Nucleus accumbens (tissue), 56 donors: ENCODE results near the gene ZSCAN32.

ENCODE experiments used
- DNase-seq, 56 donors: peaks; one replicate each; lab custom pipeline; 2025; lab: John Stamatoyannopoulos, UW

ZSCAN32 gene

DNA sequence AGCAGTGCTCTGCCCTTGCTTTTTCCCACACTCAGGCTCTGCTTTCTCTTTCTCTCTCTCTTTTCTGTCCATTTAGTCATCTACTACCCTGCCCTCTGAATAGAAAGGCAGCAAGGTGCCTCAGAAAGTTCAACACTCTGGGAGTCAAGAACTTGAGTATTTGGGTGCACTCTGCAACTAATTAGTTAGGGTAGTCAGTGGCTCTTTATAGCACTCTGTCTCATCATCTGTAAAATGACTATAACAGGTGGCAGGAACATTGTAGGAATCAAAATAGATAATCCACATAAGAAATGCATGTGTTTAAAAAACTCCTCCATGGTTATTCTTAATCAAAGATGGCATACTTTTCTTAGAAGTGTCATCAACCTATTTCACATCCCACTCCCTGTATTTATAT, 37.9 kb downstream of the ZSCAN32 start:
- no peak for DNase-seq

DNA sequence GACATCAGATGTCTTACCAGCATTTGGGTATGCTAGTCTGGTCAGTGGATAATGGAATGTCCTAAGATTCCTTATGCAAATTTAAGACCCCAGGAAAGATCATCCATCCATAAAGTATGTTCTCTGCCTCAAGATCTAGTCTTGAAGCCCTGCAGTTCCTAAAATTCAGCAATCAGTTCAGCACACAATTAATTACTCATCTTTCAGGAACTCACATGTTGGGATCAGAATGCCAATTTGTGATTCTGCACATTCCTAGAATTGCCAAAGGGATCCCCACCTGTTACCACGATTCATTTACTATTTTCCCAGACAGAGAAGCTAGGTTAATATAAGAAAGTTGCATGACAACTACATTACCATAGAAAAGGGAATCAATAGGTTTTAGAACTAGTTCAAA, 41.9 kb downstream of the ZSCAN32 start:
- DNase-seq: no peak

DNA sequence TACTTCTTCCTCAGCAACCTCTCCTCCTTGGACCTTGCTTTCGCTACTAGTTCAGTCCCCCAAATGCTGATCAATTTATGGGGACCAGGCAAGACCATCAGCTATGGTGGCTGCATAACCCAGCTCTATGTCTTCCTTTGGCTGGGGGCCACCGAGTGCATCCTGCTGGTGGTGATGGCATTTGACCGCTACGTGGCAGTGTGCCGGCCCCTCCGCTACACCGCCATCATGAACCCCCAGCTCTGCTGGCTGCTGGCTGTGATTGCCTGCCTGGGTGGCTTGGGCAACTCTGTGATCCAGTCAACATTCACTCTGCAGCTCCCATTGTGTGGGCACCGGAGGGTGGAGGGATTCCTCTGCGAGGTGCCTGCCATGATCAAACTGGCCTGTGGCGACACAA, 44.7 kb downstream of the ZSCAN32 start:
- DNase-seq: no peak

DNA sequence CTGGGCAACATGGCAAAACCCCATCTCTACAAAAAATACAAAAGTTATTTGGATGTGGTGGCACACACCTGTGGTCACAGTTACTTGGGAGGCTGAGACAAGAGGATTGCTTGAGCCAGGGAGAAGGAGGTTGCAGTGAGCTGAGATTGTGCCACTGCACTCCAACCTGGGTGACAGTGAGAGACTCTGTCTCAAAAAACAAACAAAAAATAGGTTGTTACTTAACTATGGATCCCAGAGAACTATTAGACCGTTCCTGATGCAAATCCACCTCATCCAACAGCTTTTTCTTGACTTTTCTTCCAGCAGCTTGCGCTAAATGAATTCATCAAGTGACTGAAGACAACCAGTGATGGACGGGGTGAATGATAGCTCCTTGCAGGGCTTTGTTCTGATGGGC, 45.2 kb downstream of the ZSCAN32 start, which contains the start of gene OR2C1:
OR2C1 (plus strand) TSS at position 301 of the 400 bp plus-strand sequence; CDS start at position 353, 52 bp downstream.
- no peak for DNase-seq

DNA sequence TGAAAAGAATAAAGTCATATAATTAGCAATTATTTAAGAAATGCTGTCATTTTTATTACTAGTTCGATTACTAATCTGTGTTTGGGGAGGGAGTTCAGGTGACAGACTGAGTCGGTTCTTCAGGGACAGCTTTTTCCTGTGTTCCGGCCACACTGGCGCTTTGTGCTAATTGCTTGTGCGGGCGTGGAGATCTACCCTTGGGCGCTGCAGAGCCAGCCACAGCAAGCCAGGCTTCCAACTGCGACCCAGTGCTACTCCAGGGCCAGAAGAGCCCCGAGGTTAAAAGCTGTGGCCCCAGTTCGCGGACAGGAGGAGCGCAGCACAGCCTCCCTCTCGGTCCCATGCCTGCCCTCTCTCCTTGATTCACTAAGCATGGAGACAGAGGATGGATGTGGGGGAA, 51.6 kb downstream of the ZSCAN32 start:
- no peak for DNase-seq

DNA sequence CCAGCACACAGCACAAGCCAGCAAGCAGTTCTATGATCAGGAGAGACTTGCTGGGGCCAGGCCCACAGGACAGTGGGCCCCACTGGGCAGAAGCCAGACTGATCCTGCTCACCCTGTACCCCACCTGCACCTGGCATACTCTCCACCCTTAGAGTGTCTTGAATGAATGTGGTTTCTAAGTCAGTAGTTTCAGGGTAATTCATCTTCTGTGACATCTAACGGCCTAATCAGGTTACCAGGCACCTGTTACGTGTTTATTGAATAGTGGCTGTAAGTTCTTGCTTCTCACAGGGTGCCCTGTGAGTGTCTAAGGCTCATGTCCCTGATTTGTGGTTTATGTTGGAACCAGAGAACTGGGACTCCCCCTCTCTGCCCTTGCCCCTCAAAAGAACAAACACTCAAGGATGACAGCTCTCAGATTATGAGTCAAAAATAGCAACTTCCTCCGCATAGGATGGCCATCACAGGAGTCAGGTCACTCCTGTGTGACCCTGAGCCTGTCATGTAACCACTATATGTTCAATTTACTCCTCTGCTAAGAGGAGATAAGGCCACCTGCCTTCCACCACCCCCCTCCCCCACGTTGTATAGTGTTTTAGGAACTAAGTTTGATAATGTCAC, 52.1 kb downstream of the ZSCAN32 start:
- DNase-seq: no peak

DNA sequence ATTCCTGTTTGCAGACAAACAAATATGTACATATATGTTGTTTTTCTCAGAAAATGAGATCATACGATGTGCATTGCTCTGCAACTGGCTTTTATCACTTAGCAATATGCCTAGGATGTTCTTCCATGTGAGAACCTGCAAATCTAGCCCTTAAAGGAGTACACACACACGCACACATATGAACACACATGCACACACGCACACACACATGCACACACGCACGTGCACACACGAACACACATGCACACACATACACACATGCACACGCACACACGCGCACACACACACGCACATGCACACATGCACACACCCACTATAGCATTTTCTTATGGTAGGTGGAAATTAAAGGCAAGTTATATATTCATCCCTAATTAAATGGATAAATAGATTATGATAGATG, 53.2 kb downstream of the ZSCAN32 start:
- DNase-seq: no peak

DNA sequence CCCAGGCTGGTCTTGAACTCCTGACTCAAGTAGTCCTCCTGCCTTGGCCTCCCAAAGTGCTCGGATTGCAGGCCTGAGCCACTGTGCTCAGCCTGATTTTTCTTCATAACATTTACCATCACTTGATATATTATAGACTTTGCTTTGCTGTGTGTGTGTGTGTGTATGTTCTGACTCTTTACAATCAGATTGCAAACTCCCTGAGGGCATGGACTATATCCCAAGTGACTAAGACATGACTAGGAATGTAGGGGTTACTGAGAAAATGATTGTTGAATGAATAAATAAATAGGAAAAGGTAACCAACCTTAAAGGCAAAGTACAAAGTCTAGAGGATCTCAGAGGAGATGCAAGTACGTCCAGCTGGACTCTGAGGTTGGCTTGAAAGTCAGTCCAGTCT, 54.8 kb downstream of the ZSCAN32 start:
- no peak for DNase-seq
